K562 (cell line): ENCODE measurements around the gene EIF2AK3. TPM values are rescaled to one million over a fixed set of nuclear protein-coding genes. Genes with fewer than 3 reads are reported as not detected.

Experiments
- CXXC5 ChIP-seq: fragments of 250-450 bp; sonication (Bioruptor Pico); IDR thresholded peaks from 2 replicates; pipeline ENCODE4 v1.8.0; 2022; ENCODE audit warnings: inconsistent platforms, mild to moderate bottlenecking, moderate library complexity
- E2F5 ChIP-seq: sonication (generic); formaldehyde crosslinking; IDR thresholded peaks from 2 replicates; pipeline ENCODE4 v1.8.0; 2022; ENCODE audit warnings: mild to moderate bottlenecking, missing genetic modification reagents
- FOXJ3 ChIP-seq: sonication (generic); formaldehyde crosslinking; IDR thresholded peaks from 2 replicates; pipeline ENCODE4 v1.4.0; 2020; ENCODE audit warnings: mild to moderate bottlenecking, missing genetic modification reagents
- NFE2L1 ChIP-seq: fragments of 450-650 bp; IDR thresholded peaks from 2 replicates; pipeline ENCODE4 v1.6.1; 2016; ENCODE audit warnings: missing genetic modification characterization, low read depth, mild to moderate bottlenecking, missing compliant biosample characterization, moderate library complexity, borderline replicate concordance
- NFIC ChIP-seq: fragments of 450-650 bp; IDR thresholded peaks from 2 replicates; pipeline ENCODE4 v1.6.1; 2017; ENCODE audit warnings: mild to moderate bottlenecking, inconsistent platforms
- NFIX ChIP-seq: fragments of 250-450 bp; sonication (Bioruptor Pico); IDR thresholded peaks from 2 replicates; pipeline ENCODE4 v1.4.0; 2020; ENCODE audit warnings: low read depth, mild to moderate bottlenecking, moderate library complexity
- SAP30 ChIP-seq: fragments of 200-600 bp; sonication (generic); IDR thresholded peaks from 2 replicates; pipeline ENCODE4 v1.6.1; 2012; ENCODE audit warnings: borderline replicate concordance, low read depth, mild to moderate bottlenecking, moderate library complexity, low read length, control low read depth, inconsistent platforms; ENCODE audit not compliant: insufficient read depth, poor library complexity, severe bottlenecking
- ZBTB8A ChIP-seq: fragments of 450-650 bp; IDR thresholded peaks from 2 replicates; pipeline ENCODE4 v1.6.1; 2018; ENCODE audit warnings: mild to moderate bottlenecking, moderate library complexity; ENCODE audit not compliant: partially characterized antibody
- ZFX ChIP-seq: sonication (generic); formaldehyde crosslinking; IDR thresholded peaks from 2 replicates; pipeline ENCODE4 v1.8.0; 2022; ENCODE audit warnings: mild to moderate bottlenecking, missing genetic modification reagents, moderate library complexity
- ZNF140 ChIP-seq: fragments of 250-450 bp; sonication (Bioruptor Pico); IDR thresholded peaks from 2 replicates; pipeline ENCODE4 v1.8.0; 2021; ENCODE audit warnings: moderate library complexity, mild to moderate bottlenecking, inconsistent platforms
- ZNF184 ChIP-seq: sonication (generic); formaldehyde crosslinking; IDR thresholded peaks from 2 replicates; pipeline ENCODE4 v1.5.0; 2020; ENCODE audit warnings: missing genetic modification reagents
- ZNF408 ChIP-seq: fragments of 250-450 bp; sonication (Bioruptor Pico); IDR thresholded peaks from 2 replicates; pipeline ENCODE4 v1.4.0; 2020; ENCODE audit warnings: low read depth, mild to moderate bottlenecking, moderate library complexity
- ZNF764 ChIP-seq: fragments of 250-450 bp; sonication (Bioruptor Pico); IDR thresholded peaks from 2 replicates; pipeline ENCODE4 v1.4.0; 2020; ENCODE audit warnings: low read depth, mild to moderate bottlenecking, moderate library complexity
- polyA plus RNA-seq, 8 experiments: library from polyadenylated mRNA; depleted of rRNA in 4 of 8; stranded (reverse) in 5 of 8; unstranded in 3 of 8; fragments of >200 nt; fragmentation: Nextera tagmentation in 2 of 8; fragmentation: Illumina TruSeq in 1 of 8; extraction: Ambion mirVana in 2 of 8; extraction: Trizol in 1 of 8; gene quantifications; 2 replicates each; pipeline versions ENCODE4 v1.2.1 to v1.2.3, GENCODE V29; 2011 to 2014; ENCODE audit warnings: inconsistent platforms in 1 of 8, missing spikeins in 1 of 8
- total RNA-seq, 7 experiments: library from RNA; depleted of rRNA in 6 of 7; stranded (reverse); fragments of >200 nt in 6 of 7; fragmentation: Illumina TruSeq in 2 of 7; extraction: Trizol in 2 of 7; gene quantifications; 2 replicates each; pipeline versions ENCODE4 v1.2.1 to v1.2.3, GENCODE V29; 2011 to 2021; ENCODE audit warnings: low replicate concordance in 1 of 7
- TF ChIP-seq, protein P1 (sequence below): fragments of 250-450 bp; sonication (Bioruptor Pico); IDR thresholded peaks from 2 replicates; pipeline ENCODE4 v1.8.0; 2022; ENCODE audit warnings: inconsistent platforms, mild to moderate bottlenecking, moderate library complexity, borderline replicate concordance

The EIF2AK3 gene
- total and polyA plus RNA-seq, 9 of the 15 experiments (the other 6 are each of a cell fraction or from before 2014, with no cell fraction given): 1.7 to 11.6 (median 7.4) TPM

DNA sequence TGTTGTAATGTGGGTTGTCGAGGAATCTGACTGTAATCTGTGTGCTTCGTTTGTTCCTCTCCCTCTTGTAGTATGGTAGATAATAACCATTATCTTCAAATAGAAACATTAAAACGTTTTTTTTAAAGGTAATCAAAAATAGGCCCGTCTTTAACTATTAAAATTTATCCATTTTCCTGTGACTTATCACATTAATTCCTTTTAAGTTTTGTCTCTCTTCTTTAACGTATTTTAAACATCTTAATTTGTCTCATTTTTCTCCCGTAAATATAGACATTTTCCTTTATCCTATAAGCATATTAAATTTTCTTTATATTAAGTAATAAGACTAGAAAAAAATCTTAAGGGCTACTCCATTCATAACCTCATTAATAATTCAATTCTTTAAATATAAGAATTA lies 41.3 kb downstream of the EIF2AK3 start (continued):
- TF ChIP-seq E2F5 (CRISPR knock-in tag) (no peak), FOXJ3 (CRISPR knock-in tag) (no peak), ZNF184 (no peak), ZNF408 (peak; percentile 41; the same call in 1 of the 2 replicates), NFE2L1 (tag) (no peak), ZBTB8A (no peak), SAP30 (no peak), ZFX (no peak), NFIC (no peak), CXXC5 (CRISPR knock-in tag) (no peak), NFIX (CRISPR knock-in tag) (peak; percentile 62), ZNF764 (CRISPR knock-in tag) (no peak), ZNF140 (CRISPR knock-in tag) (peak; percentile 79; the same call in 1 of the 2 replicates)
- TF ChIP-seq, protein P1, sequence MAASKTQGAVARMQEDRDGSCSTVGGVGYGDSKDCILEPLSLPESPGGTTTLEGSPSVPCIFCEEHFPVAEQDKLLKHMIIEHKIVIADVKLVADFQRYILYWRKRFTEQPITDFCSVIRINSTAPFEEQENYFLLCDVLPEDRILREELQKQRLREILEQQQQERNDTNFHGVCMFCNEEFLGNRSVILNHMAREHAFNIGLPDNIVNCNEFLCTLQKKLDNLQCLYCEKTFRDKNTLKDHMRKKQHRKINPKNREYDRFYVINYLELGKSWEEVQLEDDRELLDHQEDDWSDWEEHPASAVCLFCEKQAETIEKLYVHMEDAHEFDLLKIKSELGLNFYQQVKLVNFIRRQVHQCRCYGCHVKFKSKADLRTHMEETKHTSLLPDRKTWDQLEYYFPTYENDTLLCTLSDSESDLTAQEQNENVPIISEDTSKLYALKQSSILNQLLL (CRISPR knock-in tag): peak; percentile 92; the same call in 1 of the 2 replicates
